ENCODE data around the gene NHLRC2. TPM values are rescaled to one million over a fixed set of nuclear protein-coding genes. Genes with fewer than 3 reads are reported as not detected.

Gene NHLRC2
- total RNA-seq, 3 donors from 2014 or later = 30.4 to 51.5 (median 31.0) TPM

- Histone ChIP-seq H3K4me3 (no peak overlapping the region), H3K9me3 (no peaks in the 10 kb centered on the region), H3K36me3 (ENCODE audit: low read depth) (no peaks in the 10 kb centered on the region), H3K4me1 (ENCODE audit: low read depth) (peaks cover 13% of the 10 kb centered on the region)
- DNase-seq (no peak), ATAC-seq (no peak)
- TF ChIP-seq CTCF (IDR thresholded peaks at IDR 0.05) = no peak
- intact Hi-C loops (cut with DNase I, micrococcal nuclease) = no loop called here
These were observed 99.2 kb downstream of the NHLRC2 start for GRCh38 chr10:113953505-113954272.

DNA sequence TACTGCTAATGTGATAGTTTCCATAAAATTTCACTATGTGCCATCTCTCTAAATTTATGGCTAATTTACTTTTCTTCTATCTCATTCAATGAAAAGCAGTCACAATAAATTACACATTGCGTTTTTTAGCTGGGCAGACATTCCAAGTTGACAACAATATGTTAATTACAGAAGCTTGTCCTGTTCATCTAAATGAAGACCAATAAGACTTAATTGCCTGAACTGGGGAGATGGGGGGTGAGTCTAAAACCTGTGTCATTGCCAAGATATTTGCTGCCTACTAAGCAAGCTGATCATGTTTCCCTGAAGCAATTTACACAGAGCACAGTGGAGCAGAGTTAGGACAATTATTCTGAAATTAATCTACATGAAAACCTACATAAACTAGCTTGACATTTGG, 99.9 kb downstream of the NHLRC2 start:
- no peak for DNase-seq
- no peak for ATAC-seq
- Histone ChIP-seq H3K4me3 (no peak overlapping the region), H3K36me3 (ENCODE audit: low read depth) (no peaks in the 10 kb centered on the region), H3K9me3 (no peaks in the 10 kb centered on the region), H3K4me1 (ENCODE audit: low read depth) (peaks cover 14% of the 10 kb centered on the region)
- no peak for TF ChIP-seq CTCF (IDR thresholded peaks at IDR 0.05)
- intact Hi-C loops (cut with DNase I, micrococcal nuclease) = no loop called here

GRCh38 chr10:113957013-113957412, 102.6 kb downstream of the NHLRC2 start:
- peaks cover 32% of the 10 kb centered on the region for H3K4me1 ChIP-seq (ENCODE audit: low read depth)

DNA sequence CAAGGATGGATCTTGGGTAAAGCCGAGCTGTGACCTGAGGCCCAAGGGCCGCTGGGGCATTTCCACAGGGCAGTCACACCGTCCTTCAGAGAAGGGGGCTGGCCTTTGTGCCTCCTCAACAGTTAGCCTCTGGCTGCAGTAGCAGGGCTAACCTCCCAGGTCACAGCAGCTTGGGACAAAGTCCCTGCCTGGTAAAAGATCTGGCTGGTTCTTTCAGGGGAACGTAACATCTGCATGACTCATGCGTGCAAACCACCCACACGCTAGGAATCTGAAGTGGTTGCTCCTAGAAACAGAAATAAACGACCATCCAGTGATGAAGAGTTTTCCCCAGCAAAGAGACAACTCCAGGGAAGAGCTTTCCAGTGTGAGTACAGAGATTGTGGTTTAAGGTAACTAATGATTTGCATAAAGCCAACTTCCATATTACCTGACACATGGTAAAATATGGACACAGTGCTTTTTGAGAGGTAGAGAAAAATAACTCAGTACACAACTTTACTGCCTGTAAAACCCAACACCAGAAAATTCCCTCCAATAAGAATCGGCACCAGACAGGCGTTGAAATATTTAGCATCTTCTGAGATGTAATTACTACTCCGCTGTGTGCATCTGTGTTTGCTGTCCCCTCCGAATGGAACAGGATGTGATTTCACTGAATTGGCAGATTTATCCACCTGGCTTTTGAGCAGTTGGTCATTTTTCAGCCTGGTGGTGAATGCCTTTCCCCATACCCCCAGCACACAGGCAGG, 104.3 kb downstream of the NHLRC2 start:
- no peaks in the 10 kb centered on the region for H3K36me3 ChIP-seq (ENCODE audit: low read depth)
- peaks cover 33% of the 10 kb centered on the region for H3K4me1 ChIP-seq (ENCODE audit: low read depth)
- no peaks in the 10 kb centered on the region for H3K9me3 ChIP-seq
- peak; percentile 68 to 69 (median 68) for DNase-seq
- no peak overlapping the region for H3K4me3 ChIP-seq
- ATAC-seq = peak; percentile 67
- intact Hi-C loops (cut with DNase I, micrococcal nuclease) = no loop called here
- TF ChIP-seq CTCF (IDR thresholded peaks at IDR 0.05) = no peak

More at GRCh38 chr10:113957013-113957412, 102.6 kb downstream of the NHLRC2 start:
- no peak for TF ChIP-seq CTCF (IDR thresholded peaks at IDR 0.05)
- intact Hi-C loops (cut with DNase I, micrococcal nuclease) = no loop called here
- ATAC-seq (no peak), DNase-seq (no peak)
- Histone ChIP-seq H3K9me3 (no peaks in the 10 kb centered on the region), H3K36me3 (ENCODE audit: low read depth) (no peaks in the 10 kb centered on the region), H3K4me3 (no peak overlapping the region)

DNA sequence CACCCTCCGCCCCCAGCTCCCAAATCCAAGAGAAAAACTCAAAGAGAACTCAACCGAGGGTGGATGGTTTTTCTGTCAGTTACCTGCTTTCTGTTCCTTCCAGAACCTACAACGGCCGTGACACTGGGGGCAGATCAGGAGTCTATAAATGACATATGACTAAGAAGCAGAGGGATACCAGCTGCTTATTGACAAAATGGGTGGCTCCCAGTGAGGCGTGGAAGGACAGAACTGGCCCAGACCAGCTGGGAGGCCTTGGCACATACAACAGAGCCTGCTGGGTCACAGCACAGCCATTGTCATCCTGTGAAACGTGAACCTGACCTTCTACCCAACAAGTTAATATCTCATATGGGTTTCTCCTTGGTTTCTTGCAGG, 104.9 kb downstream of the NHLRC2 start:
- H3K36me3 ChIP-seq (ENCODE audit: low read depth) = no peaks in the 10 kb centered on the region
- no peak overlapping the region for H3K4me3 ChIP-seq
- H3K9me3 ChIP-seq = no peaks in the 10 kb centered on the region
- intact Hi-C loops (cut with DNase I, micrococcal nuclease) = no loop called here
- H3K4me1 ChIP-seq (ENCODE audit: low read depth) = peaks cover 33% of the 10 kb centered on the region
- ATAC-seq (peak; percentile 78), DNase-seq (peak; percentile 80 to 87 (median 85))
- no peak for TF ChIP-seq CTCF (IDR thresholded peaks at IDR 0.05)

Measured in mucosa of descending colon (tissue), 3 donors.